Raji (cell line): ENCODE measurements around the gene ADGRD1.

Experiments
- POLR2A ChIP-seq: IDR thresholded peaks from 2 replicates; pipeline ENCODE4 v1.6.1; 2011; ENCODE audit warnings: low read depth, low read length, control low read depth; ENCODE audit not compliant: insufficient read depth

ADGRD1 gene

GRCh38 chr12:131131077-131131807 lies 177.5 kb downstream of the ADGRD1 start:
- no peak for TF ChIP-seq POLR2A

DNA sequence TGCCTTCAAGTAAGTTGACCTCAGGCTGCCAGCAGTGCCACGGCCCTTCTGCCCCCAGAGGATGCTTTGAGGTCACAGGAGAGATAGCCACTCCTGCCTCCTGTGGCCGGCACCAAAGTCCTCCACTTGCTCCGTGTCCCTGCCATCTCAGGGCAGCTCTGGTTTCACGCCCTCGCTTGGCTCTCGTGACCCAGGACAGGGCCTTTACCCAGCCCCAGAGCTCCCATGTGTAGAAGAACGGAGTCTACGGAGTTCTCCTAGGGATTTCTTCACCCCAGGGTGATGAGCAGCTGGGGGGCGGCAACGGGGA lies 178.1 kb downstream of the ADGRD1 start:
- no peak for TF ChIP-seq POLR2A

DNA sequence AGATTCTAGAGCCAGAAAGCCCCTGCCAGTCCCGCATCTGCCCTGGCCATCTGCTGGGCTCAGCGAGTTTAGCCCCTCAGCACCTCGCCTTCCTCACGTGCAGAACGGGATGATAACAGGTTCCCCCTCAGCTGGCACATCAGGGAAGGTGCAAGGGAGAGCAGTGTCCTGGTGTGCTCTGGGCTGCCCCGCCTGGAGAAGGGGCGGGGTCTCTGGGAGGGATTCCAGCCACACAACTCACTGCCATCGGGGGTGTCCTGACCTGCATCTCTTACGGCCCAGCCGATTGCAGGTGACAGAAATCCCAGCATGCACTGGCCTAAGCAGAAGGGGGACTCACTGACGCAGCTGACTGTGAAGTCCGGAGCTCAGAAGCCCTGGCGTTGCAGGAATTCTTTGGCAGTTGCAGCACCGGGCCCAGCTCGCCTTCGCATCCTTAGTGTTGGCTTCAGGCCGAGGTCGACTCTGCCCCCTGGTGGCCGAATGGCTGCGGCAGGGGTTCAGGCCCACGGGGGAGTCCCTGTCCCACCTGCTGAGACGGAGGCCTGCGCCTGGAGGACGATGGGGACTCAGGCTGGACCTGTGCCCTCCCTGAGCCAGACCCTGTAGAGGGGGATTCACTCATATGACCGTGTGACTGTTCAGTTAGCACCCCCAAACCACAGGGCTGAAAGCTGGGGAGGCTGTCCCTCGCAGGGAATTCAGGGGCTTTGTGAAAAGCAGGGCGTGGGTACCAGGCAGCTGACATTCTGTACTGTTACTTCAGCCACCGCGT lies 178.6 kb downstream of the ADGRD1 start:
- no peak for TF ChIP-seq POLR2A

DNA sequence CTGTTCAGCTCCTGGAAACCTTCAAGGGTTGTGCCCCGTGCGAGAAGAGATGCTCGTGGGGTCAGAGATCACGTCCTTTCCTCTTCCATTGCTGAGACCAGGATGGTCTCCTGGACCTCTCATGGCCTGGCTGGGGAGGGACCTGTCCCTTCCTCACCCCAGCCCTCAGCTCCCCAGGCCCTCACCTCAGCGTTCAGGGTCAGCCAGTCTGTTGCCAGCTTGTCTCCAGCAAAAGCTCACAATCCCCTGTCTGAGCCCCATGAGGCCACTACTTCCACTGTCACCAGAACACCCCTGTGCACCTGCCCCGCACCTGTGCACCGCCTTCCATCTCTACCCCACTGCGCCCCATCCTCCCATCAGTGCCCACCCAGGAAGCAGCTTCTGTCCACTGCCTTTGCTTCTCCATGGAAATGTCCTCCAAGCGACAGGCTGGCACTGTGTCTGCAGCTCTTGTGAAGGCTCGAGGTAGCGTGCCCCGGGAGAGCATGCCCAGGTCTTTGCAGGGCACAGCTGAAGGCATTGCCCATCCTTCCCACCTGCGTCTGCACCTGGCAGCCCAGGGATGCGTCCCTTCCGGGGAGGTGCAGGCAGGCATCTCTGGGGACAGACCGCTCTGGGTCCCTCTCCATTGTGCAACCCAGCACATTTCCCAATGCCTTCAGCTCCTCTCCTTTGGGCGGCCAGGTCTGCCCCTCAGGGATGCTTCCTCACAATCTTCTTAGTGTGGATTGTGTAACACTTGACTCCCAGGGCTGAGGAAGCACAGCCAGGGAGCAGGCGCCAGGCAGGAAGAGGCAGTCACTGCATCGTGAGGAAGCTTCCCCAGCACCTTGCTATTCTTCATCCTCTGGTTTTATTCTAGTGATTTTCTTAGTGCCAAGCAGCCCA lies 179.6 kb downstream of the ADGRD1 start:
- TF ChIP-seq POLR2A = no peak

DNA sequence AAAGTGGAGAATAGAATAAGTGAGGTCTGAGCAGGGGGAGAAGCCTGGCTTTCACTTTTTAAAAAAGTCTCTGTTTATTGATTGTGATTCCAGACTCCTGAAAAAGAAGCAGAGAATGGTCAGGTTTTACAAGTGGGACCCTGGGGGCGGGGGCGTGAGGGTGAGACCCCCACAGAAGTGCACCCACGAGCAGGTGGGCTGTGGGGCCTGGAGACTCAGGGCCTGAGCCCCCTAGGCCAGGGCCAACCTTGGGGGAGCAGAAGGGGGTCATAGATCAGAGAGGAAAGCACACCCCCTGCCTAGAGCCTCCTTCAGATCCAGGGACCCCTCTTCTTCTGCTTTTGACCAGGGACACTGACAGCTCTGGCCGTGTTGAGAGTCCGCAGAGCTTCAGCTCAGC lies 180.3 kb downstream of the ADGRD1 start:
- TF ChIP-seq POLR2A = no peak

DNA sequence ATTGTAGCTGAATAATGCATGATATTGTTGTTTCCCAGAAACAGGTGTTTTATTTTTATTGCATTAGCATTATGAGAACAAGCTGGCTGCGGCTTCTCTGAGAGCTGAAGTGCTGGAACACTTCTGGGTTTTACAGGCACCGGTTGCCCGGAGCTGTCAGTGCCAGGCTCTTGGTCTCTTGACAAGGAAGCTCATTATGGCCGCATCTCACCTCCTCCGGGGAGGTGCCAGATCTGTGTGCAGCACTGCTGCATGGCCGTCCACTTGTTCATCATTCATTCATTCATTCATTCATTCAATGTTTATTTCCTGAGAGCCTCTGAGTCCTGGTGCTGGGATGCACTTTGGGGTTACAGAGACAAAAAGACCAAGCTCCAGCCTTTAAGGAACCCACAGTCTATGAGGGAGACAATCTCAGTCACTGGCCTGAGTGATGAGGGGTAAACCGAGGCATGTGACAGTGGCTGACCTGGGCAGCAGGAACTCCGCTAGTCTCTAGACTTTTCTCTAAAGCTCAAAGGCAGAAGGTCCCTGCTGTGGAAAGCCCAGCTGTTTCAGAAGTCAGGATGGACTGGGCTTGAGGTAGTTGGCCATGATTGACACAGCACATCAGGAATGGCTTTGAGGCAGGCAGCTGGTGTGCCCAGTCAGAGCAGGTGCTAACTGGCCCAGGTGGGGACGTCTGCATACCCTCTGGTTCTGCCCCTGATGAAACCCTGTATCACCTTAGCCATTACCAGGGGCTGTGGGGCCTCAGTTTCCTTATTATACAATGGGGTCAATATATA lies 181.0 kb downstream of the ADGRD1 start:
- TF ChIP-seq POLR2A = no peak

DNA sequence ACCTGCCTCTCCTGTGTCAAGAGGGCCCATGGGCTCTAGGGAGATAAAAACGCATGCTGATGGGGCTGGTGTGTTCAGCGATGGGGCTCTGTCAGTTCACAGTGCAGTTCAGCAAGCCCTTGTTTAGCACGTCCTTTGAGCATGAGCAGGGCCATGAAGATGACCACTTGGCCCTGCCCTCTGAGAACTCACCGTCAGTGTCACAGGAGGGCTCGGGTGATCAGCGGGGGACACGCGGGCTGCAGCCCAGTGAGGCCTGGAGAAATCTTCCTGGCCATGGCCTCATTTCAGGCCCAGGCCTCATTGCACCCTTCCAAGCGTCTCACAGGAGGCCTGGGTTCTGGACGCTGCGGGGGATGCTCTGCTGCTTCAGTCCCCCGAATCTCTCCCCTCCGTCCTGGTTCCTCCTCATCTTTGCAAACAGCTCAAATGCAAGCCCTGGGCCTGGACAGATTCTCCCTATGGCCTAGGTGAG lies 181.6 kb downstream of the ADGRD1 start:
- TF ChIP-seq POLR2A = no peak

DNA sequence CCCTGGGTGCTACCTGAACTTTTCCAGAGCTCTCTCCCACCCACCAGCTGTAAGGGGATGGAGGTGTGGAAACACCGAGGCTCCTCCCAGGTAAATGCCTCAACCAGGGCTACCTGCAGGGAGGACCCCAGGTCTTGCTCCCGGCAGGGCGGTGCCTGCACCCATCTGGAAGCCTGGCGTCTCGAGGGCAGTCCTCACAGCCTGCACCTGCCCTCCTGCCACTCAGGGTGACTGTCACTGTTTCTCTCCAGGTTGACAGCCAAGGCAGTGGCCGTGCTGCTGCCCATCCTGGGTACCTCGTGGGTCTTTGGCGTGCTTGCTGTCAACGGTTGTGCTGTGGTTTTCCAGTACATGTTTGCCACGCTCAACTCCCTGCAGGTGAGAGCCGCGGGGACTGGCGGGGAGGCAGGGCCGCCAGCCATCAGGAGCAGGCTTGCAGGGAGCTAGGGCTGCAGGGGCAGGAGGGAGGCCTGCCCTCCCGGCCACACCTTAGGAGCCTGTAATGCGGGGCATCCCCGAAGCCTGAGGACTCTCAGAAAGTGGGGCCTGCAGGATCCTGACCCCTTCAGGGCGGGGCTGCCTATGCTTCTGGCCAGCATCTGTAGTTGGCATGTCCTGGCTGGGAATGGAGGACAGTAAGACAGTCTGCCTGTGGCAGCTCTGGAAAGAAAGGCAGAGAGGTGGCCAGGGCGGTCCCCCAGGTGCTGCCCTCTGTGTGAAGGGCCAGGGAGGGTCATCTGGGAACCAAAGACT lies 182.3 kb downstream of the ADGRD1 start:
- no peak for TF ChIP-seq POLR2A

DNA sequence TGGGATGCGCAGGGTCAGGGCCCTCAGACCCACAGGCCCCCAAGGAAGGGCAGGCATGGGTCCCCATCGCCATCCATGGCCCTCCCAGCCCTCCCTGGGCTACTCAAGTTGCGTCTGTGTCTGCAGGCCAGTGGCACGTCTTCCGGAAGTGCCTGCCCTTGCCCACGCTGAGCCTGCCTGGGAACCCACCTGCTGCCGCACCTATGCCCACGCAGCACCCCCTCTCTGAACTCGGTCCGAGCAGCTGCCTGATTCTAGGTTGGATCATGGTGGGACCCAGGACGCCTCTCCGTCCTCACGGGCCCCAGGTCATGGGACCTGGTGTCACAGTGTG lies 182.8 kb downstream of the ADGRD1 start:
- TF ChIP-seq POLR2A = no peak

DNA sequence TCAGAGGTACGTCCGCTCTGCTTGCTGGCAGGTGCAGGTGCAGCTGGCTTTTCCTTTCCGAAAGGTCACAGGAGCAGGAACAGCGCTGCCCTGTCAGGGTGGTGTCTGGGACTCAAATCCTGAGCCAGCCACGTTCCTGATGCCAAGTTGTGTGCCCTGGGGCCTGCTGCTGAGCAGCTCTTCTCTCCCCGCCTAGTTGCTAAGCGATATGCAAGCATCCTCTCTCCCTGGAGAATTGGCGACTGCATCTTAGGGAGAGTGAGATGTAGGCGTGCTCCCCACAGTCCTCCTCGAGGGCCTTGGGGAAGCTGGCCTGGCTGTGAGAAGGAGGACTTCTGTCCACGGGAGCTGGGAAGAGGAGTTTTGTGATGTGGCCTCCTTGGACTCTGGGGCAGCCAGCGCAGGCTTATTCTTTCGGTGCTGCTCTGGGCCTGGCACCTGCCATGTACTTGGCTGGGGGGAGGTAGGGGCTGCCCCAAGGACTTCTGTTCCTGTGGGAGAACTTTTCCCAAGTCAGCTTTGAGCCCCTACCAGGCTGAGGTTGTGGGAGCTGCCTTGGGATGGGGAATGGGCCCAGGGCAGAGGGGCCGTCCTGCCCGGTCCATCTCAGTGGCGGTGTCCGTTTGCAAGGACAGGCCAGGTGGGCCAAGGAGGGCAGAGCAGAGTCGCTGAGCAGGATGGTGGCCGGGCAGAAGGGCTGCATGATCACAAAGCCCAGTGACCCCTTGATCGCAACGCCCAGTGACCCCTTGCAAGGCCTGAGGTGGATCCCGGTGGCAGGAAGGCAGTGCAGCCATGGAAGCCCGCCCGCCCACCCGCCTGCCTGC lies 183.5 kb downstream of the ADGRD1 start:
- no peak for TF ChIP-seq POLR2A

DNA sequence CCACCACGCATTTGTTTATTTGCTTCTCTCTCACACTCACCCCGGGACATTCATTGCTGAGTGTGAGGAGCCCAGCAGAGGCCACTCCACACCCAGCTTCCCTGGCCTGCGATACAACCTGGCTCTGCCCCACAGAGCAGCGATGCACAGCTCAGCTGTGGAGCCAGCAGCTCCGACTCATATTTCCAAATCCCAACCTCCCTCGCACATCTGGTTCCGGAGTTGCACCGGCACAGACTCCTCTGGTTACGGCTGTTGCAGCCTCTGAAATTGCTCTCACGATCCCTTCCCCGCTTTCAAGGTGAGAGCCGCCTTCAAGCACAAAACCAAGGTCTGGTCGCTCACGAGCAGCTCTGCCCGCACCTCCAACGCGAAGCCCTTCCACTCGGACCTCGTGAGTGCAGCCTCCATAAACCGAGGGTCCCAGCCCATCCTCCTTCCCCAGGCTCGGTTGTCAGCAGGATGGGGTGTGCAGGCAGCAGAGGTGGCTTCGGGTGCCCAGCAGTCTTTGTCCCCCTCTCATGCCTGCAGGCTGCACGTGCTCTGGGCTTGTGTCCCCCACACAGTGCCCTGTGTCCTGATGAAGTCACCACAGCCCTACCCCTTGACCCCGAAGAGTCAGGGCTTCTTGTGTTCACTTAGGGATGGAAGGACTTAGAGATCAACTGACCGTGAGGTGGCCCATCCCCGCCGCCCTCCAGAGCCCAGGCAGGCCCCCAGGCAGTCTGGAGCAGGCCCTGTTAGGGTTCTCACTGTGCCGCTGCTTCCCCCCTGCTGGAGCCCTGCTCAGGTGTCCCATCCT lies 184.3 kb downstream of the ADGRD1 start:
- TF ChIP-seq POLR2A = no peak

GRCh38 chr12:131138638-131139362 lies 185.1 kb downstream of the ADGRD1 start:
- TF ChIP-seq POLR2A = no peak

DNA sequence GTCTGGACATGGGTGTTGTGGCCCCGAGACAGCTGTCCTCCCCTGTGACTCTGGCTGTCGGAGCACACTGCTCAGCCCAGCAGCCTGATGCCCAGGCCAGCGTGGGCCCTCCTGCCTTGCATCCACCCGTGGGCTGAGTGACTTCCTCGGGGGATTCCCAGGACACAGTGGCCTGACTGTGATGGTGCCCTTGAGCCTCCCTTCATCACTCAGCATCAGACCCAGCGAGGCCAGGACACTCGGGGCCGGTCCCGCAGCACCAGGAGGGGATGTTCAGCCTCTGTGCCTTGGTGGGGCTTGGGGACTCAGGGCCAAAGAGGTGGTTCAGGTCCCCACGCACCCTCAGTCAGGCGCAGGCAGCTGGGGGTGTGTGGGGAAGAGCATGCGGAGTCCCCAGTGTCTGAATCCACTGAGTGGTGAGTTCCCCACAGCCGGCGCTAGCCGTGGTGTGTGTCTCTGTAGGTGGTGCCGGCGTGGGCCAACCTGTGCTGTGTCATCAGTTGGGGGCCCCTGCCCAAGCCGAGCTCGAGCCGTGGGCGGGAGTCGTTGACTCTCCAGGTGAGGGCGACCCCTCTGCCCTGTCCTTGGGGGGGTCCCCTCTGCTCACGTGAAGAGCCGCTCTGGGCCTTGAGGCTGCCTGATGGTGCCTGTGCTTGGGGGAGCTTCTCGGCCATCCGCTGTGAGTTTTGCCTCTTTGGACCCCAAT lies 185.8 kb downstream of the ADGRD1 start:
- TF ChIP-seq POLR2A = no peak
